Cerebellar cortex (tissue), 1 donor: ENCODE measurements around the gene LCE3E.

Experiments
- DNase-seq: peaks from one replicate; pipeline ENCODE4 v3.0.0-alpha.2; 2015; ENCODE audit warnings: low spot score

Gene LCE3E

GRCh38 chr1:152516082-152516481 lies 50.5 kb downstream of the LCE3E start:
- no peak for DNase-seq
